Measurements from ENCODE around the gene NPY5R. TPM values are rescaled to one million over a fixed set of nuclear protein-coding genes. Genes with fewer than 3 reads are reported as not detected.

NPY5R gene
- total RNA-seq, 6 donors from 2014 or later = 0.11 TPM; not detected in 5

DNA sequence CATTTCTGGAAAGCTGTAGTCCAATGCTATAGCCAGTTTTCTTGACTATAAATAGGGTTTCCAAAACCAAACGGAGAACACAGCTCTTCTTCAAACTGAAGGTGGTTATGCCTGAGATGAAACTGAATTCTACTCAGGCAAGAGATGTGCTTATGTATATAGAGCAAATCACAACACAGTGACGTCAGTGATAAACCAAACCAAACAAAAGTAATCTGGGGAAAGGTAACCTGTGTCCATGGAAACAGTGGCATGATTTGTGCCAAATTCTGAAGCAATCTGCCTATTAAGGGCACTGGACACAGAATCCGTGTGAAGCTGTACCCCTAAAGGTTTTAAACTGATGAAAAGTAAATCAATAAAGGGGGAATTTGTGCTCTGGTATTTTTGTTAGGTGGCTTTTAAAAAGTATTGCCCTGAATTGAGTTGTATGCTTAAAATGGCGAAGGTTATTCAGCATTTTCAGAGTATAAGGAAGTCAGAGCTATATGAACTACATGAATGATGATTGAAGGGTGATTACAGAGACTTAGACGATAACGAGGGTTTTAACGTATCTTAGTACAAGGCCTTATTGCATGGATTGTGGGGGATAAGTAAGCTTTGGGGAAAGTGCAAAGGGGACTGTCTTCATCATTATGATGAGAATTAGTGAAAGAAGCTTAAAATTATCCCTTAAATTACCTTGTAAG lies 38.6 kb downstream of the NPY5R start:
- Histone ChIP-seq H3K4me1 (no peaks in the 10 kb centered on the region), H3K9me3 (no peaks in the 10 kb centered on the region), H3K4me3 (no peak overlapping the region), H3K27ac (no peak overlapping the region), H3K36me3 (no peaks in the 10 kb centered on the region), H3K27me3 (no peaks in the 10 kb centered on the region)
- WGBS, 2 donors = 84 to 87% methylated on average over 7 of the region's 7 CpGs
- ATAC-seq (ENCODE audit: low FRiP score in 2 of 2) (no peak), DNase-seq (no peak)
- TF ChIP-seq, protein P1, sequence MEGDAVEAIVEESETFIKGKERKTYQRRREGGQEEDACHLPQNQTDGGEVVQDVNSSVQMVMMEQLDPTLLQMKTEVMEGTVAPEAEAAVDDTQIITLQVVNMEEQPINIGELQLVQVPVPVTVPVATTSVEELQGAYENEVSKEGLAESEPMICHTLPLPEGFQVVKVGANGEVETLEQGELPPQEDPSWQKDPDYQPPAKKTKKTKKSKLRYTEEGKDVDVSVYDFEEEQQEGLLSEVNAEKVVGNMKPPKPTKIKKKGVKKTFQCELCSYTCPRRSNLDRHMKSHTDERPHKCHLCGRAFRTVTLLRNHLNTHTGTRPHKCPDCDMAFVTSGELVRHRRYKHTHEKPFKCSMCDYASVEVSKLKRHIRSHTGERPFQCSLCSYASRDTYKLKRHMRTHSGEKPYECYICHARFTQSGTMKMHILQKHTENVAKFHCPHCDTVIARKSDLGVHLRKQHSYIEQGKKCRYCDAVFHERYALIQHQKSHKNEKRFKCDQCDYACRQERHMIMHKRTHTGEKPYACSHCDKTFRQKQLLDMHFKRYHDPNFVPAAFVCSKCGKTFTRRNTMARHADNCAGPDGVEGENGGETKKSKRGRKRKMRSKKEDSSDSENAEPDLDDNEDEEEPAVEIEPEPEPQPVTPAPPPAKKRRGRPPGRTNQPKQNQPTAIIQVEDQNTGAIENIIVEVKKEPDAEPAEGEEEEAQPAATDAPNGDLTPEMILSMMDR (IDR thresholded peaks at IDR 0.05) = no peak
- TF ChIP-seq POLR2A (IDR thresholded peaks at IDR 0.05) (no peak), POLR2AphosphoS5 (IDR thresholded peaks at IDR 0.05) (no peak), EP300 (IDR thresholded peaks at IDR 0.05) (no peak)

DNA sequence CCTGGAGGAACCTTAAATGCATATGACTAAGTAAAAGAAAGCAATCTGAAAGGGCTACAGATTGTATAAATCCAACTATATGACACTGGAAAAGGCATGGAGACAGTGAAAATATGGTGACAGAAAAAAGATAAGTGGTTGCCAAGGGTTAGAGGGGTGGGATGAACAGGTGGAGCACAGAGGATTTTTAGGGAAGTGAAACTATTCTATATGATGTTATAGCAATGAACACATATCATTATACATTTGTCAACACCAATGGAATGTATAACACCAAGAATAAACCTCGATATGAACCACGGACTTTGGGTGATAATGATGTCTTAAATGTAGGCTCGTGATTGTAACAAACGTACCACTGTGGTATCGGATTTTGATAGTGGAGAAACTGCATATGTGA lies 40.7 kb downstream of the NPY5R start:
- no peaks in the 10 kb centered on the region for H3K36me3 ChIP-seq
- no peaks in the 10 kb centered on the region for H3K27me3 ChIP-seq
- no peak overlapping the region for H3K4me3 ChIP-seq
- no peaks in the 10 kb centered on the region for H3K4me1 ChIP-seq
- no peak overlapping the region for H3K27ac ChIP-seq
- ATAC-seq (ENCODE audit: low FRiP score in 2 of 2) (no peak), DNase-seq (no peak)
- H3K9me3 ChIP-seq = no peaks in the 10 kb centered on the region
- 86 to 89% methylated on average over 5 of the region's 5 CpGs for WGBS, 2 donors
- TF ChIP-seq, protein P1 (IDR thresholded peaks at IDR 0.05) = no peak
- TF ChIP-seq POLR2AphosphoS5 (IDR thresholded peaks at IDR 0.05) (no peak), EP300 (IDR thresholded peaks at IDR 0.05) (no peak), POLR2A (IDR thresholded peaks at IDR 0.05) (no peak)

DNA sequence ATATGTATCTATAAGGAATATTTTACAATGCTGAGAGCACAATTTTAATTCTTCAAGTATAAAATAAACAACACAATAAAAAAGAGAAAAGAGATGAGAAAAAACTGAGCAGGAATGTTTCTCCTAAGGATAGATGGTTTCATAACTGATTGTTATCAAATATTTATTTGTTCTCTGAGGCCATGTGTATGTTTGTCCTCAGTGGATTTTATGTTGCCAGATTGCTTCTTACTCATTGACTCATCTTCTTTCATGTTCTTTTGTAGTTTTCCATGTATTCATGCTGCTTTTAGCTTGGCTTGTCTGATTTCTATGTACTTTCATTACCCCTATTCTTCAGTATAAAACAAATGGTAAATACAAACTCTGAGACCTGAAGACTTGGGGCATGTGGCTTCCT lies 41.2 kb downstream of the NPY5R start:
- TF ChIP-seq, protein P1 (IDR thresholded peaks at IDR 0.05) = no peak
- TF ChIP-seq POLR2AphosphoS5 (IDR thresholded peaks at IDR 0.05) = no peak
- no peak for TF ChIP-seq EP300 (IDR thresholded peaks at IDR 0.05)
- no peak for ATAC-seq (ENCODE audit: low FRiP score in 2 of 2)

DNA sequence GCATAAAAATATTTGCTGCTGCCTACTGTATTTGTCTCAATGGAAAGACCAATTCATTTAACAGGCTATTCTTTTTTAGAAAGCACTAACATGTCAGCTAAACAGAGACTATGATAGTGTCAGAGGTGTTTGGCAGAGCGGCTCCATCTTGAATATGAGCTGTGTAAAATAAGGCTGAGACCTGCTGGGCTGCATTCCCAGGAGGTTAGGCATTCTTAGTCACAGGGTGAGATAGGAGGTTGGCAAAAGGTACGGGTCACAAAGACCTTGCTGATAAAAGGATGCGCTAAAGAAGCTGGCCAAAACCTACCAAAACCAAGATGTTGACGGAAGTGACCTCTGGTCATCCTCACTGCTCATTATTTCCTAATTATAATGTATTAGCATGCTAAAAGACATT lies 41.8 kb downstream of the NPY5R start:
- no peak for ATAC-seq (ENCODE audit: low FRiP score in 2 of 2)
- no peak for DNase-seq
- H3K36me3 ChIP-seq = no peaks in the 10 kb centered on the region
- H3K27ac ChIP-seq = no peak overlapping the region
- H3K4me1 ChIP-seq = no peaks in the 10 kb centered on the region
- H3K27me3 ChIP-seq = no peaks in the 10 kb centered on the region
- 68 to 76% methylated on average over 4 of the region's 4 CpGs for whole genome bisulfite sequencing, 2 donors
- TF ChIP-seq POLR2AphosphoS5 (IDR thresholded peaks at IDR 0.05) (no peak), POLR2A (IDR thresholded peaks at IDR 0.05) (no peak), EP300 (IDR thresholded peaks at IDR 0.05) (no peak)
- TF ChIP-seq, protein P1 (IDR thresholded peaks at IDR 0.05) = no peak
- H3K4me3 ChIP-seq = no peak overlapping the region
- H3K9me3 ChIP-seq = no peaks in the 10 kb centered on the region

More for the DNA sequence above, 41.2 kb downstream of the NPY5R start:
- no peak for DNase-seq
- no peaks in the 10 kb centered on the region for H3K36me3 ChIP-seq
- no peak overlapping the region for H3K4me3 ChIP-seq
- H3K4me1 ChIP-seq = no peaks in the 10 kb centered on the region
- no peak overlapping the region for H3K27ac ChIP-seq
- H3K27me3 ChIP-seq = no peaks in the 10 kb centered on the region
- no peaks in the 10 kb centered on the region for H3K9me3 ChIP-seq

DNA sequence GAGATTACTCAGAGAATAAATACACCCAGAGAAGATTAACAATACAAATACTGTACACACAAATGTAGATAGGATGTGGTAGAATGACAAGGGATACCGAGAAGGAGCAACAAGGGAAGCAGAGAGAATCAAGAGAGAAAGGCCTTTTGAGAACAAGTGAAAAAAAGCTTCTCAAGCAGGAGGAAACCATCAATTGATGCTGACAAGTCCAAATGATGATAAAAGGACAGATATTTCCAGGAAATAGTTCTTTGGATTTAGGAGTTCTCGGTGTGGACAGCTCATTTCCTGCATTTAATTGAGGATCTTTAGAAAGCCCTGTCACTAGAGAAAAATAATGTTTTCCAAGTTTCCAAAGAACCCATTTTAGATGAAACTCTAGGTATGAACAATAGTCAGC lies 48.1 kb downstream of the NPY5R start:
- H3K36me3 ChIP-seq = no peaks in the 10 kb centered on the region
- no peaks in the 10 kb centered on the region for H3K9me3 ChIP-seq
- H3K4me3 ChIP-seq = no peak overlapping the region
- no peaks in the 10 kb centered on the region for H3K4me1 ChIP-seq
- H3K27me3 ChIP-seq = no peaks in the 10 kb centered on the region
- H3K27ac ChIP-seq = no peak overlapping the region
- no peak for ATAC-seq (ENCODE audit: low FRiP score in 2 of 2)
- TF ChIP-seq POLR2A (IDR thresholded peaks at IDR 0.05) (no peak), POLR2AphosphoS5 (IDR thresholded peaks at IDR 0.05) (no peak), EP300 (IDR thresholded peaks at IDR 0.05) (no peak)
- TF ChIP-seq, protein P1 (IDR thresholded peaks at IDR 0.05) = no peak
- 32 to 33% methylated on average over 2 of the region's 2 CpGs for WGBS, 2 donors
- no peak for DNase-seq

Measured in upper lobe of left lung (tissue), 6 donors.